G401 (cell line): ENCODE measurements around the gene MYH6. TPM values are rescaled to one million over a fixed set of nuclear protein-coding genes. Genes with fewer than 3 reads are reported as not detected.
"Not testable (repeated sequence)": the region's sequence is repeated elsewhere in the genome, so short reads cannot be mapped to it uniquely, and the experiment has no call there.

Experiments used
- DNase-seq: peaks from one replicate; pipeline ENCODE4 v3.0.0-alpha.2; 2015; ENCODE audit warnings: low spot score
- in situ Hi-C: cut with HindIII; loops from 2 replicates; pipeline ENCODE4 v1.10.0; 2016; ENCODE audit warnings: low sequenced_read_pairs, mixed read lengths
- total RNA-seq: library from RNA; depleted of rRNA; stranded (reverse); fragments of >200 nt; shearing (Covaris generic); gene quantifications from 2 replicates; pipeline ENCODE4 v1.2.3, GENCODE V29; 2014

The MYH6 gene
- total RNA-seq, 1 experiment from 2014 or later = not detected

GRCh38 chr14:23402296-23403138, 5.6 kb downstream of the MYH6 start:
- no peak for DNase-seq
- in situ Hi-C loops = no loop called here

- no peak for DNase-seq
- in situ Hi-C loops = no loop called here
These were observed 6.8 kb downstream of the MYH6 start for GRCh38 chr14:23401291-23401690.

DNA sequence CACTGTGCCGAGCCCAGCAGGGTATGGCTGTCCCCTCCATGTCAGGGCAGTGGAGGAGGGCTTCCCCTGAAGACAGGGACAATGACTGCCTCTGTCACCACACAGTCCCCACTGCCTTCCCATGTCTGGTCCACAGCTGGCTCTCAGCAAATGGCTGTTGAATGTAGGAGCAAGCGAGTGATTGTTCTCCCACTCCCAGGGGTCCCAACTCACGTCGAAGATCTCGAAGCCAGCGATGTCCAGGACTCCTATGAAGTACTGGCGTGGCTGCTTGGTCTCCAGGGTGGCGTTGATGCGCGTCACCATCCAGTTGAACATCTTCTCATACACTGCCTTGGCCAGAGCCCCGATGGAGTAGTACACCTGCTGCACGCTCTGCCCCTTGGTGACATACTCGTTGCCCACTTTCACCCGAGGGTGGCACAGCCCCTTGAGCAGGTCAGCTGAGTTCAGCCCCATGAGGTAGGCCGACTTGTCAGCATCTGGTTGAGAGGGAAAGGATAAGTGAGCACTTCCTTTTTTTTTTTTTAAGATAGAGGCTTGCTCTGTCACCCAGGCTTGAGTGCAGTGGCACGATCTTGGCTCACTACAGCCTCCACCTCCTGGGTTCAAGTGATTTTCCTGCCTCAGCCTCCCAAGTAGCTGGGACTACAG, 7.5 kb downstream of the MYH6 start:
- in situ Hi-C loops, DNase-seq: not testable (repeated sequence)

DNA sequence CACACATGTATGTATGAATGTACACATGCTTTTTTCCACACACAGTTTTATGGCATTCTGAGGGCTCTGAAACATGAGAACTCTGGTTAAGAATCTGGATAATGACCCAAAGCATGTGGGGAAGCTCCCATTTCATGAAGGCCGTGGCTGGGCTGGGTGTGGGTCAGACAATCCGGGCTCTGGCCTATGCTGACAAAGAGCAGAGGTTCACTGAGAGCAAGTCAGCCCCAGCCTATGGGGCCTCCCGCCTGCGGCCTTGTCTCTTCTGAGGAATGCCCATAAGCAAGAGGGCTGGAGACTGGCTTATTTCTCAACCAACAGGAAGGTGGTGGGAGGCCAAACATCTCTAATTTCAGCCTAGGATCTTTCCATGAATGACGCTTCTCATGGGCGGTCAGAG, 8.5 kb downstream of the MYH6 start:
- DNase-seq = no peak
- in situ Hi-C loops = no loop called here

- in situ Hi-C loops = no loop called here
- DNase-seq = no peak
These were observed 8.9 kb downstream of the MYH6 start for GRCh38 chr14:23399136-23399535.

DNA sequence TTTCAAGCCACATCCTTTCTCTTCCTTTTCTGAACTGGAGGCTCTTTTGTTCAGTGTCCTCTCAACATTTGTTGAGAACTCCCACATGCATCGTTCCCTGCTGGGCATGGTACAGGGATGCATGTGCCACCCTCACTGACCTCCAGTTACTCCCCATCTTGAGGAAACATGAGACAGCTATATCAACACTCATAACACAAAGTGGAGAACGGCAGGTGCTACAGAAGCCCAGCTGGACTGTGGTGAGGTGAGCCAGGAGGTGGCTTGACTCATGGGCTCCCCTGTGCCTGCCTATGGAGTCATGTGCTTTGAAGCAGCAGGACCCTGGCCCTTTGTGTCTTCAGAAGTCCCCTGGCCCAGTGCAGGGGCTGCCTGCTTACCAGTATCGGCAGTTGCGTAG, 9.7 kb downstream of the MYH6 start:
- no peak for DNase-seq
- in situ Hi-C loops = no loop called here

GRCh38 chr14:23396781-23397407, 11.2 kb downstream of the MYH6 start:
- in situ Hi-C loops = no loop called here
- no peak for DNase-seq

- in situ Hi-C loops = no loop called here
- no peak for DNase-seq
These were observed 11.9 kb downstream of the MYH6 start for GRCh38 chr14:23396126-23396525.

DNA sequence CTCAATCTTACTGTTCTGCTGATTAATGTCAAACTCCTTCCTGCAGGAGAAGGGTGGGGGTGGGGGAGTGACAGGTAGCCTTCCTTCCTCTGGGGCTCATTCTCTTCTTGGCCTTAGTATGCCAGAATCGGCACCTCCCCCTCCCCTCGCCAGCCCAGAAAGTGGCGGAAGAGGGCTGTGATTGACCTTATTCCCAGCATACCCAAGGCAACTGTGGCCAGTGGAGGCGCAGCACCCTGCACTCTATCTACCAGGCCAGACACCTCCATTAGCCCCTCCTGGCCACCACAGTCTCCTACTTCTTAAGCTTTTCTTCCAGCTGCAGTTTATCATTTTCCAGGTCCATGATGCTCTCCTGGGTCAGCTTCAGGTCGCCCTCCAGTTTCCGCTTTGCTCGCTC, 15.5 kb downstream of the MYH6 start:
- in situ Hi-C loops = no loop called here
- no peak for DNase-seq

DNA sequence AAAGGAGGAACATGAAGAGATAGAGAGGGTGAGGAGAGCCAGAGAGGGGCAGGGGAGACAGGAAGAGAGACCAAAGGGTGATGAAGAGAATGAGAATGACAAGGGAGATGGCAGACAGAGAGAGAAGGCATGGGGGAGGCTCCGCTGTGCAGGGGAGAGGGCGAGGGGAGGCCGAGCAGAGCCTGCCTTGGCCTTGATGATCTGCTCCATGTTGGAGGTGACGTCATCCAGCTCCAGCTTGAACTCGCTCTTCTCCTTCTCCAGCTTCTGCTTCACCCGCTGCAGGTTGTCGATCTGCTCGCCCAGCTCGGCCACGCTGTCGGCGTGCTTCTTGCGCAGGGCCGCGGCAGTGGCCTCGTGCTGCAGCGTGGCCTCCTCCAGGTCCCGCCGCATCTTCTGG, 18.2 kb downstream of the MYH6 start:
- in situ Hi-C loops = not testable (repeated sequence)

DNA sequence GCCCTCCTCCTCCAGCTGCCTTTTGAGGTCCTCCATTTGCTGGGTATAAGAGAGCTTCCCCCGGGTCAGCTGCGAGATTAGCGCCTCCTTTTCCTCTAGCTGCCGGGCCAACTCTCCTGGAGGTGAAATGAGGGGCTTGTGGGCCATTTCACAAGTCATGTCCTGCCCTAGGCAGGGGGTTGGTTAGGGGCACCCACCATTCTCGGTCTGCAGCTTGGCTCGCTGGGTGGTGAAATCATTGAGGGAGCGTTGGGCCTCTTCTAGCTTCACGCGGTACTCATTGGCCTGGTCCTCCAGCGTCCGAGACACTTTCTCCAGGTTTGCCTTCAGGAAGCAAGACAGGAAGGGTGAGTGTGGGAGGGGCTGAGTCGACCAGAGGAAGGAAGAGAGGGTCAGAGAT, 18.7 kb downstream of the MYH6 start:
- DNase-seq = no peak
- in situ Hi-C loops = no loop called here

More for the DNA sequence above, 18.2 kb downstream of the MYH6 start:
- not testable (repeated sequence) for DNase-seq

- in situ Hi-C loops = no loop called here
These were observed 19.1 kb downstream of the MYH6 start for GRCh38 chr14:23388996-23389395.

GRCh38 chr14:23387916-23388882, 19.9 kb downstream of the MYH6 start:
- in situ Hi-C loops = no loop called here

More at GRCh38 chr14:23388996-23389395, 19.1 kb downstream of the MYH6 start:
- no peak for DNase-seq

DNA sequence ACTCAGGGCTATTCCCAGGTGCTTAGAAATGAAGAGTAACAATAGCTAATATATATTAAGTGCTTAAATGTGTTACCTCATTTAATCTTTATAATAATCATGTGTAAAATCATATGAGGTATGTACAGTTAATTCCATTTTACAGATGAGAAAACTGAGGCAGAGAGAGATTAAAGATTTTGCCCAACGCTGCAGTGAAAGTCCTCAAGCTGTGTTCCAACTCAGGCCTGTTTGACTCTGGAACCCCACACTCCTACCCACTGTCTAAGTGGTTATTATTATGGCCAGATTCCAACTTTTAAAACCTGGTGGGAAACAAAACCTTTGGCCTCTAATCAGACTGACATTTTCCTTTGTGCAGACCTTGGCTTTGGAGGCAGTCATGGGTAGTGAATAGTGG, 21.1 kb downstream of the MYH6 start:
- DNase-seq = no peak
- in situ Hi-C loops = no loop called here

More at GRCh38 chr14:23387916-23388882, 19.9 kb downstream of the MYH6 start:
- no peak for DNase-seq

GRCh38 chr14:23386266-23386657, 21.8 kb downstream of the MYH6 start:
- in situ Hi-C loops, DNase-seq: not testable (repeated sequence)

- DNase-seq = no peak
- in situ Hi-C loops = no loop called here
These were observed 22.3 kb downstream of the MYH6 start for GRCh38 chr14:23385642-23386265.

DNA sequence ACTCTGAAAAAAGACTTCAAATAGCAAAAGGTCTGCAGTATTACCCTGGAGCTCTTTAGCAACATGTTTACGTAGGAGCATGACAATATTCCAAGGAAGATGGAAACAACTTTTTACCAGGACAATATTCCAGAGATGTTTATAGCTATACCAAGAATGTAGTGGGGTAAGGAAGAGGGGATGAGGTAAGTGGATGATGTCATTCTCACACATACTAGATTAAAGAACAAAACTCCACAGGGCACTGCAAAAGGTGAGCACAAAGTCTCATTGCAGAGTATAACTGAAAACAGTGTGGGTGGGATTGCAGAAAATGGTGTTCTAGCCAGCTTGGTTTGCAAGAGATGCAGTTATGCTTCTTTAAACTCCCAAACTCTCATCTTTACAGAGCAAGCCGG, 22.8 kb downstream of the MYH6 start:
- in situ Hi-C loops = no loop called here
- DNase-seq = no peak

DNA sequence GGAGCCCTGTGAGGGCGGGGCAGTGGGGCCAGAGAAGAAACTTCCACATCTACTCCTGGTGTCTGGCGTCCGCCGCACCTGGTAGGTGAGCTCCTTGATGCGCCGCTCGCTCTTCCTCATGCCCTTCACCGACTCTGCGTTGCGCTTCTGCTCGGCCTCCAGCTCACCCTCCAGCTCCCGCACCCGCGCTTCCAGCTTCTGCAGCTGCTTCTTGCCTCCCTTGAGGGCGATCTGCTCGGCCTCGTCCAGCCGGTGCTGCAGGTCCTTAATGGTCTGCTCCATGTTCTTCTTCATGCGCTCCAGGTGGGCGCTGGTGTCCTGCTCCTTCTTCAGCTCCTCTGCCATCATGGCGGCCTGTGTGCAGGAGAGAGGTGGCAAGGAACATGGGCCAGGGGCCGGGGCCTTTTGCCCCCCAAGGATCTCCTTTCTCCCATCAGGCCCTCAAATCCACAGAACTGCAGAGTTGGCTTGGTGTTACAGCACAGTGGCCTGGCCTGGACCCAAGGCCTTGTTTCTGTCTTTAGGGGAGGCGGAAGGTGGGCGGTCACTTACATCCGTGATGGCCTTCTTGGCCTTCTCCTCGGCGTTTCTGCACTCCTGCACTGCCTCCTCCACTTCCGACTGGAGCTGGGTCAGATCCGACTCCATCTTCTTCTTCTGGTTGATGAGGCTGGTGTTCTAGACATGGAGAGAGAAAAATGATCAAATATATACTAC, 23.6 kb downstream of the MYH6 start:
- DNase-seq = no peak
- in situ Hi-C loops = no loop called here
